ENCODE data around the gene ANK2. TPM values are rescaled to one million over a fixed set of nuclear protein-coding genes. Genes with fewer than 3 reads are reported as not detected.

ANK2 gene
- total and polyA plus RNA-seq, 2 of the 13 experiments (the other 11 are each of a cell fraction or from before 2014, with no cell fraction given): 2.7 to 15.1 TPM

GRCh38 chr4:113186913-113187312 lies 137.5 kb downstream of the ANK2 start:
- ChIA-PET POLR2A (no interaction called here), CTCF (ENCODE audit: low intra/inter-chr PET ratio, low total read pairs) (no interaction called here)
- peak overlapping the region; percentile 43 for H3K4me2 ChIP-seq (ENCODE audit: low read depth, low read length)
- FAIRE-seq (no peak), ATAC-seq (peak; percentile 67), DNase-seq (ENCODE audit: low spot score) (no peak)
- H3K79me2 ChIP-seq (ENCODE audit: insufficient read depth, low read length): no peaks in the 10 kb centered on the region
- H3K9ac ChIP-seq (ENCODE audit: insufficient read depth, low read depth, low read length): no peak overlapping the region
- no peaks in the 10 kb centered on the region for H3K9me3 ChIP-seq (ENCODE audit: low read length)
- H3K4me3 ChIP-seq (replicated peaks in 1 of 3; ENCODE audit: insufficient read depth in 1 of 3, low read depth in 2 of 3, low read length in 3 of 3): peak overlapping the region in 1 of 3 experiments; percentile 14; a peak in 1 of 6 replicates
- TF ChIP-seq GFI1 (CRISPR knock-in tag; IDR thresholded peaks at IDR 0.05; ENCODE audit: borderline replicate concordance): peak; percentile 88
- TF ChIP-seq ZBTB3 (CRISPR knock-in tag; IDR thresholded peaks at IDR 0.05; ENCODE audit: borderline replicate concordance, low read depth): no peak
- intact Hi-C loops (cut with micrococcal nuclease; ENCODE audit: unreplicated experiment): loop anchor here (5.0 kb wide), 1 partner anchor 40 kb away; no protein-coding TSS in a partner anchor
- H3K27ac ChIP-seq (ENCODE audit: extremely low read length, insufficient read depth, low read length): peak overlapping the region; percentile 46
- peaks cover 35% of the 10 kb centered on the region for H3K4me1 ChIP-seq (ENCODE audit: insufficient read depth, low read length)
- no peaks in the 10 kb centered on the region for H3K27me3 ChIP-seq (ENCODE audit: control insufficient read depth in 1 of 2, insufficient read depth in 2 of 2, low read length in 2 of 2)
- BruUV-seq (replicated peaks): no TSS peak
- H3K36me3 ChIP-seq (replicated peaks in 1 of 2; ENCODE audit: control insufficient read depth in 1 of 2, insufficient read depth in 2 of 2, low read length in 2 of 2): no peaks in the 10 kb centered on the region
- in situ Hi-C loops (cut with HindIII; ENCODE audit: extremely low pct_ligation_motif_present, low pct_unique_long_range_greater_than_20kb): no loop called here
- H2AFZ ChIP-seq (ENCODE audit: low read length): no peak overlapping the region
- no peaks in the 10 kb centered on the region for H4K20me1 ChIP-seq (ENCODE audit: insufficient read depth, low read length)

- Histone ChIP-seq H3K9me3 (ENCODE audit: low read length) (no peaks in the 10 kb centered on the region), H3K27ac (ENCODE audit: extremely low read length, insufficient read depth, low read length) (peak overlapping the region; percentile 46), H3K4me1 (ENCODE audit: insufficient read depth, low read length) (peaks cover 32% of the 10 kb centered on the region), H2AFZ (ENCODE audit: low read length) (no peak overlapping the region), H4K20me1 (ENCODE audit: insufficient read depth, low read length) (no peaks in the 10 kb centered on the region), H3K4me2 (ENCODE audit: low read depth, low read length) (peak overlapping the region; percentile 43), H3K4me3 (replicated peaks in 1 of 3; ENCODE audit: insufficient read depth in 1 of 3, low read depth in 2 of 3, low read length in 3 of 3) (no peak overlapping the region; a peak in 1 of 6 replicates), H3K36me3 (replicated peaks in 1 of 2; ENCODE audit: control insufficient read depth in 1 of 2, insufficient read depth in 2 of 2, low read length in 2 of 2) (no peaks in the 10 kb centered on the region), H3K27me3 (ENCODE audit: control insufficient read depth in 1 of 2, insufficient read depth in 2 of 2, low read length in 2 of 2) (no peaks in the 10 kb centered on the region), H3K79me2 (ENCODE audit: insufficient read depth, low read length) (no peaks in the 10 kb centered on the region), H3K9ac (ENCODE audit: insufficient read depth, low read depth, low read length) (no peak overlapping the region)
- DNase-seq (ENCODE audit: low spot score): no peak
- intact Hi-C loops (cut with micrococcal nuclease; ENCODE audit: unreplicated experiment) (loop anchor here (5.0 kb wide), 1 partner anchor 40 kb away; no protein-coding TSS in a partner anchor), in situ Hi-C loops (cut with HindIII; ENCODE audit: extremely low pct_ligation_motif_present, low pct_unique_long_range_greater_than_20kb) (no loop called here)
- no TSS peak for BruUV-seq (replicated peaks)
- peak; percentile 37; the same call in 2 of the 3 replicates for ATAC-seq
- ChIA-PET CTCF (ENCODE audit: low intra/inter-chr PET ratio, low total read pairs) (no interaction called here), POLR2A (no interaction called here)
- peak; percentile 46 for FAIRE-seq
- 1% methylated on average over 3 of the region's 3 CpGs for WGBS (ENCODE audit: low lambda C conversion rate)
- TF ChIP-seq ATM (IDR thresholded peaks at IDR 0.05; ENCODE audit: borderline replicate concordance): no peak
- TF ChIP-seq E2F2 (CRISPR knock-in tag; IDR thresholded peaks at IDR 0.05; ENCODE audit: borderline replicate concordance): no peak
- peak; percentile 69; the same call in 1 of the 2 replicates for TF ChIP-seq ZNF652 (CRISPR knock-in tag; IDR thresholded peaks at IDR 0.05; ENCODE audit: borderline replicate concordance, low read depth)
- no peak for TF ChIP-seq MAF1 (CRISPR knock-in tag; IDR thresholded peaks at IDR 0.05; ENCODE audit: borderline replicate concordance)
- TF ChIP-seq ZNF678 (CRISPR knock-in tag; IDR thresholded peaks at IDR 0.05): no peak
- TF ChIP-seq PAXIP1 (CRISPR knock-in tag; conservative IDR thresholded peaks at IDR 0.05): peak; percentile 71
- TF ChIP-seq GMEB1 (CRISPR knock-in tag; IDR thresholded peaks at IDR 0.05; ENCODE audit: borderline replicate concordance): no peak
- TF ChIP-seq ZNF740 (CRISPR knock-in tag; IDR thresholded peaks at IDR 0.05): no peak
- peak; percentile 67; the same call in 1 of the 2 replicates for TF ChIP-seq GATAD2A (CRISPR knock-in tag; IDR thresholded peaks at IDR 0.05)
- TF ChIP-seq NFIB (CRISPR knock-in tag; IDR thresholded peaks at IDR 0.05; ENCODE audit: borderline replicate concordance): no peak
These were observed 137.9 kb downstream of the ANK2 start for GRCh38 chr4:113187358-113187757.
